ENCODE measurements around the gene DES. TPM values are rescaled to one million over a fixed set of nuclear protein-coding genes. Genes with fewer than 3 reads are reported as not detected.
A peak's percentile ranks its signal among the peaks of the same experiment; 100 is the strongest.

DES gene
- total and polyA plus RNA-seq, 2 of the 13 experiments (the other 11 are each of a cell fraction or from before 2014, with no cell fraction given) = not detected

DNA sequence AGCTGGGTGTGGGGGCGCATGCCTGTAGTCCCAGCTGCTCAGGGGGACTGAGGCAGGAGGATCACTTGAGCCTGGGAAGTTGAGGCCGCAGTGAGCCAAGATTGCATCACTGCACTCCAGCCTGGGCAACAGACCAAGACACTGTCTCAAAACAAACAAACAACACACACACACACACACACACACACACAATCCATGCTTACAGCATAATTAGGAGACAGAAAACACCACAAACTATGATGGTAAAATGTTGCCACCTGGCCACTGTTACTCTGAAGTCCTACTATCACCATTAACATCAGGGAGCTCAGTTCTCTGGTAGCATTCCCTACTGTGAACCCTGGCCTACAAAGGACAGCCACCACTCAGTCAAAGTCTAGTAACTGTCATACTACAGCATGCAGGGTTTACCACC lies 48.7 kb upstream of the DES start:
- no TSS peak for BruUV-seq (replicated peaks)
- Histone ChIP-seq H4K20me1 (ENCODE audit: insufficient read depth, low read length) (no peaks in the 10 kb centered on the region), H3K4me1 (ENCODE audit: insufficient read depth, low read length) (peaks cover 14% of the 10 kb centered on the region; the same call in 1 of the 2 replicates), H3K9me3 (ENCODE audit: low read length) (no peaks in the 10 kb centered on the region), H3K27me3 (ENCODE audit: control insufficient read depth in 1 of 2, insufficient read depth in 2 of 2, low read length in 2 of 2) (no peaks in the 10 kb centered on the region), H2AFZ (ENCODE audit: low read length) (no peak overlapping the region), H3K9ac (ENCODE audit: insufficient read depth, low read depth, low read length) (no peak overlapping the region), H3K27ac (ENCODE audit: extremely low read length, insufficient read depth, low read length) (no peak overlapping the region), H3K4me3 (replicated peaks in 1 of 3; ENCODE audit: insufficient read depth in 1 of 3, low read depth in 2 of 3, low read length in 3 of 3) (no peak overlapping the region), H3K4me2 (ENCODE audit: low read depth, low read length) (no peak overlapping the region), H3K36me3 (replicated peaks in 1 of 2; ENCODE audit: control insufficient read depth in 1 of 2, insufficient read depth in 2 of 2, low read length in 2 of 2) (peaks cover 4 to 10% of the 10 kb centered on the region in 2 experiments; a peak in 2 of 5 replicates), H3K79me2 (ENCODE audit: insufficient read depth, low read length) (no peaks in the 10 kb centered on the region)
- peak; percentile 25; the same call in 1 of the 2 replicates for TF ChIP-seq ATF7 (IDR thresholded peaks at IDR 0.05)
- TF ChIP-seq ATF7 (CRISPR knock-in tag; IDR thresholded peaks at IDR 0.05) = no peak
- peak; percentile 63 for TF ChIP-seq FOXP1 (IDR thresholded peaks at IDR 0.05)
- TF ChIP-seq FOXP1 (CRISPR knock-in tag; IDR thresholded peaks at IDR 0.05) = no peak
- TF ChIP-seq HBP1 (CRISPR knock-in tag; IDR thresholded peaks at IDR 0.05; ENCODE audit: low read depth) = no peak
- TF ChIP-seq, protein P1, sequence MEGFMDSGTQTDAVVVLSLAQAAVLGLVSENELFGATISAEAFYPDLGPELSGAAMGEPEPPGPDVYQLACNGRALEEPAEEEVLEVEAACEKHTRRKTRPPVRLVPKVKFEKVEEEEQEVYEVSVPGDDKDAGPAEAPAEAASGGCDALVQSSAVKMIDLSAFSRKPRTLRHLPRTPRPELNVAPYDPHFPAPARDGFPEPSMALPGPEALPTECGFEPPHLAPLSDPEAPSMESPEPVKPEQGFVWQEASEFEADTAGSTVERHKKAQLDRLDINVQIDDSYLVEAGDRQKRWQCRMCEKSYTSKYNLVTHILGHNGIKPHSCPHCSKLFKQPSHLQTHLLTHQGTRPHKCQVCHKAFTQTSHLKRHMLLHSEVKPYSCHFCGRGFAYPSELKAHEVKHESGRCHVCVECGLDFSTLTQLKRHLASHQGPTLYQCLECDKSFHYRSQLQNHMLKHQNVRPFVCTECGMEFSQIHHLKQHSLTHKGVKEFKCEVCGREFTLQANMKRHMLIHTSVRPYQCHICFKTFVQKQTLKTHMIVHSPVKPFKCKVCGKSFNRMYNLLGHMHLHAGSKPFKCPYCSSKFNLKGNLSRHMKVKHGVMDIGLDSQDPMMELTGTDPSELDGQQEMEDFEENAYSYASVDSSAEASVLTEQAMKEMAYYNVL (CRISPR knock-in tag; IDR thresholded peaks at IDR 0.05; ENCODE audit: borderline replicate concordance) = no peak
- TF ChIP-seq CEBPB (IDR thresholded peaks at IDR 0.05; ENCODE audit: borderline replicate concordance, low read depth, low read length) = peak; percentile 60; the same call in 1 of the 2 replicates
- TF ChIP-seq KLF11 (CRISPR knock-in tag; IDR thresholded peaks at IDR 0.05) = no peak
- TF ChIP-seq, protein P2, sequence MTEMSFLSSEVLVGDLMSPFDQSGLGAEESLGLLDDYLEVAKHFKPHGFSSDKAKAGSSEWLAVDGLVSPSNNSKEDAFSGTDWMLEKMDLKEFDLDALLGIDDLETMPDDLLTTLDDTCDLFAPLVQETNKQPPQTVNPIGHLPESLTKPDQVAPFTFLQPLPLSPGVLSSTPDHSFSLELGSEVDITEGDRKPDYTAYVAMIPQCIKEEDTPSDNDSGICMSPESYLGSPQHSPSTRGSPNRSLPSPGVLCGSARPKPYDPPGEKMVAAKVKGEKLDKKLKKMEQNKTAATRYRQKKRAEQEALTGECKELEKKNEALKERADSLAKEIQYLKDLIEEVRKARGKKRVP (CRISPR knock-in tag; IDR thresholded peaks at IDR 0.05) = peak in 1 of 2 experiments; percentile 81; a peak in 2 of 4 replicates
- no peak for TF ChIP-seq FOXO1 (CRISPR knock-in tag; IDR thresholded peaks at IDR 0.05)
- no peak for TF ChIP-seq HMG20B (CRISPR knock-in tag; conservative IDR thresholded peaks at IDR 0.05)
- TF ChIP-seq ZNF121 (CRISPR knock-in tag; IDR thresholded peaks at IDR 0.05) = peak; percentile 53
- peak; percentile 10; the same call in 1 of the 2 replicates for TF ChIP-seq CREB1 (IDR thresholded peaks at IDR 0.05)
- no peak for TF ChIP-seq CREB1 (CRISPR knock-in tag; IDR thresholded peaks at IDR 0.05)
- FAIRE-seq = peak; percentile 21
- in situ Hi-C loops (cut with HindIII; ENCODE audit: extremely low pct_ligation_motif_present, low pct_unique_long_range_greater_than_20kb) = no loop called here
- POLR2A ChIA-PET = no interaction called here
- 50% methylated on average over 2 of the region's 2 CpGs for WGBS (ENCODE audit: low lambda C conversion rate)
- ATAC-seq = peak; percentile 76
- intact Hi-C loops (cut with micrococcal nuclease; ENCODE audit: unreplicated experiment) = no loop called here
- CTCF ChIA-PET (ENCODE audit: low intra/inter-chr PET ratio, low total read pairs) = no interaction called here
- DNase-seq (ENCODE audit: low spot score) = no peak

Data from HepG2 (cell line).